IMR-90 (cell line): Measurements from ENCODE around the gene TK1. TPM values are rescaled to one million over a fixed set of nuclear protein-coding genes. Genes with fewer than 3 reads are reported as not detected.

Source experiments
- ATAC-seq: fragments of 200-7000 bp; cut with Tn5 transposase; 2 replicates; pipeline ENCODE4 v1.9.1; 2020; ENCODE audit warnings: low read depth, mild to moderate bottlenecking, moderate library complexity
- BruUV-seq: library from RNA; stranded (reverse); fragments of 400-500 nt; replicated peaks from 2 replicates; lab custom pipeline; 2021; lab: Mats Ljungman, UMichigan
- CTCF ChIA-PET: fragments of 300-600 bp; formaldehyde crosslinking; extraction: SDS; loops from one replicate; lab custom pipeline; 2021; ENCODE audit warnings: antibody characterized with exemption; lab: Yijun Ruan, JAX
- POLR2A ChIA-PET: fragments of 300-600 bp; sonication (Branson Sonifier 250); formaldehyde crosslinking; loops from one replicate; lab custom pipeline; 2022; ENCODE audit warnings: antibody characterized with exemption; ENCODE audit not compliant: unreplicated experiment; lab: Charles Lee
- DNase-seq: peaks from one replicate; pipeline ENCODE4 v3.0.0; 2013
- H2AFZ ChIP-seq: replicated peaks from 2 replicates; pipeline ENCODE3; 2013; ENCODE audit warnings: low read length, mild to moderate bottlenecking; ENCODE audit not compliant: poor library complexity
- H2AK5ac ChIP-seq: 2 replicates; pipeline ENCODE4 v1.6.1; 2013; ENCODE audit warnings: low read depth, low read length, inconsistent platforms
- H2AK9ac ChIP-seq: replicated peaks from 2 replicates; pipeline ENCODE3; 2013; ENCODE audit warnings: mild to moderate bottlenecking, low read depth, low read length, moderate library complexity; ENCODE audit not compliant: poor library complexity
- H2BK120ac ChIP-seq: 2 replicates; pipeline ENCODE4 v1.6.1; 2013; ENCODE audit warnings: low read depth, low read length, inconsistent platforms
- H2BK15ac ChIP-seq: 3 replicates; pipeline ENCODE4 v1.6.1; 2013; ENCODE audit warnings: low read depth, low read length, inconsistent platforms
- H2BK20ac ChIP-seq: 2 replicates; pipeline ENCODE4 v1.6.1; 2013; ENCODE audit warnings: low read depth, mild to moderate bottlenecking, inconsistent platforms, low read length, moderate library complexity
- H2BK5ac ChIP-seq: 2 replicates; pipeline ENCODE4 v1.6.1; 2013; ENCODE audit warnings: mild to moderate bottlenecking, low read depth, low read length, inconsistent platforms; ENCODE audit not compliant: poor library complexity, severe bottlenecking
- H3K14ac ChIP-seq: replicated peaks from 2 replicates; pipeline ENCODE4 v1.6.1; 2013; ENCODE audit warnings: low read depth, low read length, inconsistent platforms
- H3K18ac ChIP-seq: 2 replicates; pipeline ENCODE4 v1.6.1; 2013; ENCODE audit warnings: low read depth, low read length, control low read depth
- H3K23ac ChIP-seq: 2 replicates; pipeline ENCODE4 v1.6.1; 2013; ENCODE audit warnings: low read depth, low read length, inconsistent platforms
- H3K27ac ChIP-seq: 2 replicates; pipeline ENCODE4 v1.5.1; 2013; ENCODE audit warnings: mild to moderate bottlenecking, control low read depth, low read length; ENCODE audit not compliant: insufficient read depth
- H3K27me3 ChIP-seq: 2 replicates; pipeline ENCODE4 v1.6.1; 2013; ENCODE audit warnings: low read length; ENCODE audit not compliant: control insufficient read depth, insufficient read depth
- H3K36me3 ChIP-seq: 2 replicates; pipeline ENCODE4 v1.6.1; 2013; ENCODE audit warnings: low read length, mixed read lengths; ENCODE audit not compliant: control insufficient read depth, insufficient read depth
- H3K4ac ChIP-seq: 2 replicates; pipeline ENCODE4 v1.6.1; 2013; ENCODE audit warnings: low read depth, low read length, inconsistent platforms
- H3K4me1 ChIP-seq: 2 replicates; pipeline ENCODE4 v1.6.1; 2013; ENCODE audit warnings: low read length, mixed read lengths; ENCODE audit not compliant: control insufficient read depth, insufficient read depth
- H3K4me2 ChIP-seq: 2 replicates; pipeline ENCODE4 v1.6.1; 2013; ENCODE audit warnings: low read depth, mild to moderate bottlenecking, control low read depth, low read length, moderate library complexity
- H3K4me3 ChIP-seq: 2 replicates; pipeline ENCODE4 v1.5.1; 2013; ENCODE audit warnings: low read depth, mild to moderate bottlenecking, control low read depth, low read length, moderate library complexity; ENCODE audit not compliant: insufficient read depth
- H3K56ac ChIP-seq: 2 replicates; pipeline ENCODE4 v1.6.1; 2013; ENCODE audit warnings: low read length, inconsistent platforms; ENCODE audit not compliant: insufficient read depth; ENCODE audit errors: extremely low read depth
- H3K79me1 ChIP-seq, 2 experiments: 2 replicates each; pipeline ENCODE4 v1.6.1; 2013; ENCODE audit warnings: low read length in 2 of 2, inconsistent platforms in 1 of 2, low read depth in 1 of 2
- H3K9ac ChIP-seq: 2 replicates; pipeline ENCODE4 v1.6.1; 2013; ENCODE audit warnings: low read depth, low read length, control low read depth
- H3K9me1 ChIP-seq: 2 replicates; pipeline ENCODE4 v1.6.1; 2013; ENCODE audit warnings: low read length, inconsistent platforms; ENCODE audit not compliant: insufficient read depth
- H3K9me3 ChIP-seq: 2 replicates; pipeline ENCODE4 v1.6.1; 2013; ENCODE audit warnings: low read length; ENCODE audit not compliant: control insufficient read depth, insufficient read depth
- H4K20me1 ChIP-seq: 2 replicates; pipeline ENCODE4 v1.6.1; 2013; ENCODE audit warnings: low read length, inconsistent platforms; ENCODE audit not compliant: insufficient read depth
- H4K5ac ChIP-seq: 2 replicates; pipeline ENCODE4 v1.6.1; 2013; ENCODE audit warnings: mild to moderate bottlenecking, low read depth, low read length, control low read depth
- H4K8ac ChIP-seq, 2 experiments: 2 replicates each; pipeline ENCODE4 v1.6.1; 2013; ENCODE audit warnings: low read depth in 2 of 2, low read length in 2 of 2, control low read depth in 1 of 2, inconsistent platforms in 1 of 2
- H4K91ac ChIP-seq: 2 replicates; pipeline ENCODE4 v1.6.1; 2013; ENCODE audit warnings: low read depth, low read length, inconsistent platforms; ENCODE audit not compliant: insufficient read depth
- BHLHE40 ChIP-seq: fragments of 150-350 bp; IDR thresholded peaks from 2 replicates; pipeline ENCODE4 v1.6.1; 2016; ENCODE audit warnings: mild to moderate bottlenecking, low read depth, low read length
- CEBPB ChIP-seq: IDR thresholded peaks from 2 replicates; pipeline ENCODE4 v1.6.1; 2012; ENCODE audit warnings: low read depth, low read length, improper control_type of control experiment
- CHD1 ChIP-seq: IDR thresholded peaks from 2 replicates; pipeline ENCODE4 v1.6.1; 2012; ENCODE audit warnings: low read depth, low read length, improper control_type of control experiment
- ELK1 ChIP-seq: fragments of 150-350 bp; IDR thresholded peaks from 2 replicates; pipeline ENCODE4 v1.6.1; 2016; ENCODE audit warnings: low read depth, mild to moderate bottlenecking, low read length, moderate library complexity, borderline replicate concordance
- FOS ChIP-seq: fragments of 150-350 bp; IDR thresholded peaks from 2 replicates; pipeline ENCODE4 v1.6.1; 2016; ENCODE audit warnings: low read depth, low read length
- MAFK ChIP-seq: IDR thresholded peaks from 2 replicates; pipeline ENCODE4 v1.6.1; 2012; ENCODE audit warnings: low read depth, low read length, improper control_type of control experiment
- MAZ ChIP-seq: IDR thresholded peaks from 2 replicates; pipeline ENCODE4 v1.6.1; 2012; ENCODE audit warnings: low read depth, mild to moderate bottlenecking, low read length, improper control_type of control experiment, moderate library complexity, borderline replicate concordance
- MXI1 ChIP-seq: IDR thresholded peaks from 2 replicates; pipeline ENCODE4 v1.6.1; 2012; ENCODE audit warnings: low read depth, mild to moderate bottlenecking, low read length, moderate library complexity, borderline replicate concordance
- NFE2L2 ChIP-seq: fragments of 150-350 bp; IDR thresholded peaks from 2 replicates; pipeline ENCODE4 v1.6.1; 2016; ENCODE audit warnings: low read depth, mild to moderate bottlenecking, low read length
- POLR2A ChIP-seq: IDR thresholded peaks from 2 replicates; pipeline ENCODE4 v1.6.1; 2012; ENCODE audit warnings: mild to moderate bottlenecking, low read depth, low read length
- RAD21 ChIP-seq: IDR thresholded peaks from 2 replicates; pipeline ENCODE4 v1.6.1; 2012; ENCODE audit warnings: low read length, improper control_type of control experiment
- RCOR1 ChIP-seq: IDR thresholded peaks from 2 replicates; pipeline ENCODE4 v1.6.1; 2012; ENCODE audit warnings: mild to moderate bottlenecking, low read length, improper control_type of control experiment; ENCODE audit not compliant: insufficient replicate concordance
- RFX5 ChIP-seq: IDR thresholded peaks from 2 replicates; pipeline ENCODE4 v1.8.0; 2012; ENCODE audit warnings: low read depth, mild to moderate bottlenecking, low read length, moderate library complexity
- SMC3 ChIP-seq: fragments of 150-350 bp; IDR thresholded peaks from 2 replicates; pipeline ENCODE4 v1.6.1; 2016; ENCODE audit warnings: low read depth, mild to moderate bottlenecking, antibody characterized with exemption, low read length, moderate library complexity
- WGBS, 2 experiments: methylation state at CpG; one replicate each; pipeline versions ENCODE4 v1.1.5 to v1.1.7; 2013; ENCODE audit warnings: missing lambda C conversion rate in 2 of 2; ENCODE audit not compliant: insufficient read length in 1 of 2; ENCODE audit errors: extremely low coverage in 2 of 2; 5-methylcytosine and 5-hydroxymethylcytosine counted together
- dilution Hi-C: fragments of 300-500 bp; cut with HindIII; formaldehyde crosslinking; loops from one replicate; pipeline ENCODE4 v1.14.3; 2018; ENCODE audit warnings: low sequenced_read_pairs; ENCODE audit not compliant: unreplicated experiment
- in situ Hi-C: fragments of 300-500 bp; cut with MboI; formaldehyde crosslinking; loops from 3 replicates; pipeline ENCODE4 v1.14.3; 2019; ENCODE audit warnings: low sequenced_read_pairs, inconsistent platforms, mixed read lengths
- intact Hi-C: fragments of 100-400 bp; cut with micrococcal nuclease; formaldehyde crosslinking; loops from 2 replicates; pipeline ENCODE4 v1.10.0; 2022
- polyA plus RNA-seq, 3 experiments: library from polyadenylated mRNA; depleted of rRNA; stranded (reverse); fragments of >200 nt; gene quantifications; 2 replicates each; pipeline ENCODE4 v1.2.3, GENCODE V29; 2012; ENCODE audit warnings: low replicate concordance in 1 of 3
- total RNA-seq: library from RNA; depleted of rRNA; stranded (reverse); fragments of >200 nt; gene quantifications from 2 replicates; pipeline ENCODE4 v1.2.3, GENCODE V29; 2012
- TF ChIP-seq, protein P1 (sequence below): fragments of 150-350 bp; IDR thresholded peaks from 2 replicates; pipeline ENCODE4 v1.6.1; 2017; ENCODE audit warnings: mild to moderate bottlenecking, antibody characterized with exemption, low read length, low read depth
- TF ChIP-seq, protein P2 (sequence below): conservative IDR thresholded peaks from 2 replicates; pipeline ENCODE4 v1.5.1; 2012; ENCODE audit warnings: mild to moderate bottlenecking, low read depth, low read length, improper control_type of control experiment

TK1 gene
- total and polyA plus RNA-seq, 2 of the 4 experiments (the other 2 are of a cell fraction) = 150 to 219 TPM

DNA sequence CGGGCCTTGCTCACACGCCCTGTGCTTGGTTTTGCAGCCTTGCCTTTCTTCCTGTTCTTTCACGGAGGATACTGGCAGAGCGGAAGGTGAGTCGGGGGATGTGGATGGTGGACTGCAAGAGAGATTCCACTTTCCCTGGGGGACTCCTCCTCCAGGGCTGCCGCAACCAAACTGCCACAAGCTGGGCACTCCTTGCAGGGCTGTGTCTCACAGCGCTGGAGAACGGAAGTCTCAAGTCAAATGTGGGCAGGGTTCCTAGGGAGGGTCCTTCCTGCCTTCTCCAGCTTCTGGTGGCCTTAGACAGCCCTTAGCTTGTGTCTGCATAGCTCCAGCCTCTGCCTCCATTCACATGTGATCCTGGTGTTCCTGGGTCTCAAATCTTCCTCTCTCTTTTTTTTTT is 15.8 kb upstream of the TK1 start:
- H3K18ac ChIP-seq = no peak overlapping the region
- no peak overlapping the region for H2AK9ac ChIP-seq
- no TSS peak for BruUV-seq
- no peak overlapping the region for H2AFZ ChIP-seq
- H4K20me1 ChIP-seq = no peaks in the 10 kb centered on the region
- no peak overlapping the region for H2BK120ac ChIP-seq
- intact Hi-C loops = no loop called here
- TF ChIP-seq POLR2A = no peak
- TF ChIP-seq BHLHE40 = no peak
- TF ChIP-seq RFX5 = no peak
- TF ChIP-seq FOS = no peak
- no peak for TF ChIP-seq NFE2L2
- TF ChIP-seq MXI1 = no peak
- TF ChIP-seq CEBPB = no peak
- TF ChIP-seq CHD1 = no peak
- no peak for TF ChIP-seq RCOR1
- TF ChIP-seq, protein P1, sequence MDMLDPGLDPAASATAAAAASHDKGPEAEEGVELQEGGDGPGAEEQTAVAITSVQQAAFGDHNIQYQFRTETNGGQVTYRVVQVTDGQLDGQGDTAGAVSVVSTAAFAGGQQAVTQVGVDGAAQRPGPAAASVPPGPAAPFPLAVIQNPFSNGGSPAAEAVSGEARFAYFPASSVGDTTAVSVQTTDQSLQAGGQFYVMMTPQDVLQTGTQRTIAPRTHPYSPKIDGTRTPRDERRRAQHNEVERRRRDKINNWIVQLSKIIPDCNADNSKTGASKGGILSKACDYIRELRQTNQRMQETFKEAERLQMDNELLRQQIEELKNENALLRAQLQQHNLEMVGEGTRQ = no peak
- no peak for TF ChIP-seq ELK1
- no peak for TF ChIP-seq RAD21
- TF ChIP-seq, protein P2, sequence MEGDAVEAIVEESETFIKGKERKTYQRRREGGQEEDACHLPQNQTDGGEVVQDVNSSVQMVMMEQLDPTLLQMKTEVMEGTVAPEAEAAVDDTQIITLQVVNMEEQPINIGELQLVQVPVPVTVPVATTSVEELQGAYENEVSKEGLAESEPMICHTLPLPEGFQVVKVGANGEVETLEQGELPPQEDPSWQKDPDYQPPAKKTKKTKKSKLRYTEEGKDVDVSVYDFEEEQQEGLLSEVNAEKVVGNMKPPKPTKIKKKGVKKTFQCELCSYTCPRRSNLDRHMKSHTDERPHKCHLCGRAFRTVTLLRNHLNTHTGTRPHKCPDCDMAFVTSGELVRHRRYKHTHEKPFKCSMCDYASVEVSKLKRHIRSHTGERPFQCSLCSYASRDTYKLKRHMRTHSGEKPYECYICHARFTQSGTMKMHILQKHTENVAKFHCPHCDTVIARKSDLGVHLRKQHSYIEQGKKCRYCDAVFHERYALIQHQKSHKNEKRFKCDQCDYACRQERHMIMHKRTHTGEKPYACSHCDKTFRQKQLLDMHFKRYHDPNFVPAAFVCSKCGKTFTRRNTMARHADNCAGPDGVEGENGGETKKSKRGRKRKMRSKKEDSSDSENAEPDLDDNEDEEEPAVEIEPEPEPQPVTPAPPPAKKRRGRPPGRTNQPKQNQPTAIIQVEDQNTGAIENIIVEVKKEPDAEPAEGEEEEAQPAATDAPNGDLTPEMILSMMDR = no peak
- no peak for TF ChIP-seq MAZ
- TF ChIP-seq MAFK = no peak
- no peak for TF ChIP-seq SMC3
- H3K9ac ChIP-seq = no peak overlapping the region
- no peak overlapping the region for H2BK15ac ChIP-seq
- DNase-seq (no peak), ATAC-seq (no peak)
- dilution Hi-C loops = no loop called here
- no peak overlapping the region for H3K27ac ChIP-seq
- H3K4me2 ChIP-seq = no peak overlapping the region
- whole genome bisulfite sequencing, 2 experiments = 100% methylated on average over 2 of the region's 8 CpGs; no CpG with 5 or more reads in 1 of the 2 experiments
- H2BK5ac ChIP-seq = no peak overlapping the region
- POLR2A ChIA-PET = no interaction called here
- H2AK5ac ChIP-seq = no peak overlapping the region
- in situ Hi-C loops = no loop called here
- H2BK20ac ChIP-seq = no peak overlapping the region
- no peak overlapping the region for H3K4me3 ChIP-seq
- H3K9me3 ChIP-seq = no peaks in the 10 kb centered on the region
- peaks cover 0 to 3% of the 10 kb centered on the region in 2 experiments; a peak in 2 of 4 replicates for H3K79me1 ChIP-seq
- no peak overlapping the region for H3K14ac ChIP-seq
- no peaks in the 10 kb centered on the region for H3K4me1 ChIP-seq
- H4K91ac ChIP-seq = no peak overlapping the region
- CTCF ChIA-PET = no interaction called here
- no peak overlapping the region for H4K5ac ChIP-seq
- peaks cover 4% of the 10 kb centered on the region; the same call in 1 of the 2 replicates for H3K36me3 ChIP-seq
- H3K9me1 ChIP-seq = peaks cover 3% of the 10 kb centered on the region; the same call in 1 of the 2 replicates
- H3K4ac ChIP-seq = no peak overlapping the region
- no peak overlapping the region for H3K56ac ChIP-seq
- no peak overlapping the region for H3K23ac ChIP-seq
- H3K27me3 ChIP-seq = no peaks in the 10 kb centered on the region
- H4K8ac ChIP-seq = no peak overlapping the region
